Measurements from ENCODE around the gene SERTM2. TPM values are rescaled to one million over a fixed set of nuclear protein-coding genes. Genes with fewer than 3 reads are reported as not detected.

The SERTM2 gene
- total RNA-seq, 1 donor from 2014 or later, result 0.51 TPM

DNA sequence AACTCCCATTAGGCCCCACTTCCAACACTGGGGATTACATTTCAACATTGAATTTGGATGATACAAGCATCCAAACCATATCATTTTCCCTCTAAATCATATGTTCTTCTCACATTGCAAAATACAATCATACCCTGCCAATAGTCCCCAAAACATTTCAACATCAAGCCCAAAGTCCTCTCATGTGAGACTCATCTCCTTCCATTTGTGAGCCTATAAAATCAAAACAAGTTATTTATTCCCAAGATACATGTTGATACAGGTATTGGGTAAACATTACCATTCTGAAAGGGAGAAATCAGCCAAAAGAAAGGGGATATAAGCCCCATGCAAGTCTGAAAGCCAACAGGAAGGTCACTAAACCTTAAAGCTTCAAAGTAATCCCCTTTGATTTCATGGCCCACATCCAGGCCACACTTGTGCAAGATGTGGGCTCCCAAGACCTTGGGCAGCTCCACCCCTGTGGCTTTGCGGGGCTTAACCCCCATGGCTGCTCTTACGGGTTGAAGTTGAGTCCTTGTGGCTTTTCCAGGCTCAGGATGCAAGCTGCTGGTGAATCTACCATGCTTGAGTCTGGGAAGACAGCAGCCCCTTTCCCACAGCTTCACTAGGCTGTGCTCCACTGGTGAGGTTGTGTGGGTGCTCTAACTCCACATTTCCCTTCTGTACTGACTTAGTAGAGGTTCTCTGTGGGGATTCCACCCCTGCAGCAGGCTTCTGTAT is 40.6 kb upstream of the SERTM2 start:
- Mint-ChIP-seq H3K9me3 (peaks cover 5% of the 10 kb centered on the region), H3K4me3 (no peak overlapping the region), H3K36me3 (no peaks in the 10 kb centered on the region), H3K27ac (no peak overlapping the region), H3K4me1 (no peaks in the 10 kb centered on the region), H3K27me3 (ENCODE audit: insufficient read depth, low read depth) (peaks cover 2% of the 10 kb centered on the region)
- no peaks in the 10 kb centered on the region for H3K36me3 ChIP-seq
- no peak overlapping the region for H3K4me3 ChIP-seq
- H2AFZ ChIP-seq (replicated peaks), result no peak overlapping the region
- H3K9ac ChIP-seq, result no peak overlapping the region
- no peaks in the 10 kb centered on the region for H3F3A ChIP-seq (ENCODE audit: low read depth)
- no peak for TF ChIP-seq EZH2phosphoT487 (IDR thresholded peaks at IDR 0.05)
- TF ChIP-seq CTCF (IDR thresholded peaks at IDR 0.05), result no peak
- TF ChIP-seq EZH2 (IDR thresholded peaks at IDR 0.05), result no peak
- H3K27me3 ChIP-seq, result no peaks in the 10 kb centered on the region
- peaks cover 4% of the 10 kb centered on the region for H3K4me1 ChIP-seq
- no peaks in the 10 kb centered on the region for H4K20me1 ChIP-seq (ENCODE audit: low read depth)
- H3K27ac ChIP-seq, result no peak overlapping the region
- H3K4me2 ChIP-seq, result no peak overlapping the region
- DNase-seq (ENCODE audit: low spot score), result no peak
- no peaks in the 10 kb centered on the region for H3K79me2 ChIP-seq (ENCODE audit: low read depth)
- H3K9me3 ChIP-seq (ENCODE audit: low read depth), result no peaks in the 10 kb centered on the region

- H3K4me1 Mint-ChIP-seq, result peaks cover 2% of the 10 kb centered on the region
- no peaks in the 10 kb centered on the region for H3K27me3 ChIP-seq
- no peaks in the 10 kb centered on the region for H3K36me3 ChIP-seq
- H3K27ac ChIP-seq, result no peak overlapping the region
- H3K9me3 Mint-ChIP-seq, result peaks cover 26% of the 10 kb centered on the region
- peaks cover 7% of the 10 kb centered on the region for H3K9me3 ChIP-seq (ENCODE audit: low read depth)
- DNase-seq (ENCODE audit: low spot score), result no peak
- no peaks in the 10 kb centered on the region for H3F3A ChIP-seq (ENCODE audit: low read depth)
- no peak overlapping the region for H3K9ac ChIP-seq
- H3K36me3 Mint-ChIP-seq, result peaks cover 1% of the 10 kb centered on the region
- no peak overlapping the region for H3K4me3 Mint-ChIP-seq
- no peak overlapping the region for H3K27ac Mint-ChIP-seq
- TF ChIP-seq CTCF (IDR thresholded peaks at IDR 0.05) (no peak), EZH2phosphoT487 (IDR thresholded peaks at IDR 0.05) (no peak), EZH2 (IDR thresholded peaks at IDR 0.05) (no peak)
- no peaks in the 10 kb centered on the region for H3K4me1 ChIP-seq
- H3K27me3 Mint-ChIP-seq (ENCODE audit: insufficient read depth, low read depth), result no peaks in the 10 kb centered on the region
- H3K4me3 ChIP-seq, result no peak overlapping the region
- no peak overlapping the region for H2AFZ ChIP-seq (replicated peaks)
- no peaks in the 10 kb centered on the region for H3K79me2 ChIP-seq (ENCODE audit: low read depth)
- no peaks in the 10 kb centered on the region for H4K20me1 ChIP-seq (ENCODE audit: low read depth)
- no peak overlapping the region for H3K4me2 ChIP-seq
These were observed 29.5 kb upstream of the SERTM2 start for GRCh38 chrX:111481896-111482295.

DNA sequence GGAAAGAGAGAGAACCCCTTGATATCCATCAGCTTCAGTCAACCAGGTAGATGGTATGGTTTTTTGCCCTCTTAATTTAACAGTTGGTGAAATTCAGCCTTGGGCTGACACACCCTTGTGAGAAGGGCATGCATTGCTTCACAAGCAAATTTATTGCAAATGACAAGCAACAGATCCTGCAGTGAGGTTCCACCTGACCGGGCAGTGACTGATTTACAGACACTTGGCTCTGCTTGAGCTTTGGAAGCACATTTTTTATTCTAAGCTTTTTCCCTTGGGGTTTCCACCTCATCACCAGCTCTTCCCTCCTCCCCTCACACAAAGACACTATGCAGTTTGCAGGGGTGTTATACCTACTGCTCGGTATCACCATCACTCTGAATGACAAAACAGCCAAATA is 28.3 kb upstream of the SERTM2 start:
- H3K36me3 ChIP-seq, result no peaks in the 10 kb centered on the region
- H4K20me1 ChIP-seq (ENCODE audit: low read depth), result no peaks in the 10 kb centered on the region

More for the DNA sequence above, 28.3 kb upstream of the SERTM2 start:
- H3K4me1 Mint-ChIP-seq, result peaks cover 2% of the 10 kb centered on the region
- no peak for TF ChIP-seq EZH2phosphoT487 (IDR thresholded peaks at IDR 0.05)
- TF ChIP-seq EZH2 (IDR thresholded peaks at IDR 0.05), result no peak
- no peak for TF ChIP-seq CTCF (IDR thresholded peaks at IDR 0.05)
- no peak overlapping the region for H3K4me3 Mint-ChIP-seq
- no peaks in the 10 kb centered on the region for H3K79me2 ChIP-seq (ENCODE audit: low read depth)
- no peak overlapping the region for H3K4me2 ChIP-seq
- no peaks in the 10 kb centered on the region for H3K4me1 ChIP-seq
- H3K4me3 ChIP-seq, result no peak overlapping the region
- no peak for DNase-seq (ENCODE audit: low spot score)
- H3K27ac Mint-ChIP-seq, result no peak overlapping the region
- H3K9ac ChIP-seq, result no peak overlapping the region
- H3K27me3 ChIP-seq, result no peaks in the 10 kb centered on the region
- no peaks in the 10 kb centered on the region for H3K27me3 Mint-ChIP-seq (ENCODE audit: insufficient read depth, low read depth)
- H3K36me3 Mint-ChIP-seq, result no peaks in the 10 kb centered on the region
- H3K27ac ChIP-seq, result no peak overlapping the region
- peaks cover 7% of the 10 kb centered on the region for H3K9me3 ChIP-seq (ENCODE audit: low read depth)
- H3F3A ChIP-seq (ENCODE audit: low read depth), result no peaks in the 10 kb centered on the region
- peaks cover 20% of the 10 kb centered on the region for H3K9me3 Mint-ChIP-seq
- H2AFZ ChIP-seq (replicated peaks), result no peak overlapping the region
